ENCODE data around the gene BTBD2. TPM values are rescaled to one million over a fixed set of nuclear protein-coding genes. Genes with fewer than 3 reads are reported as not detected.
A peak's percentile ranks its signal among the peaks of the same experiment; 100 is the strongest.

BTBD2 gene
- total and polyA plus RNA-seq, 2 donors (not counting 1 experiment from before 2014, with no cell fraction given) = 75.2 to 85.6 TPM

DNA sequence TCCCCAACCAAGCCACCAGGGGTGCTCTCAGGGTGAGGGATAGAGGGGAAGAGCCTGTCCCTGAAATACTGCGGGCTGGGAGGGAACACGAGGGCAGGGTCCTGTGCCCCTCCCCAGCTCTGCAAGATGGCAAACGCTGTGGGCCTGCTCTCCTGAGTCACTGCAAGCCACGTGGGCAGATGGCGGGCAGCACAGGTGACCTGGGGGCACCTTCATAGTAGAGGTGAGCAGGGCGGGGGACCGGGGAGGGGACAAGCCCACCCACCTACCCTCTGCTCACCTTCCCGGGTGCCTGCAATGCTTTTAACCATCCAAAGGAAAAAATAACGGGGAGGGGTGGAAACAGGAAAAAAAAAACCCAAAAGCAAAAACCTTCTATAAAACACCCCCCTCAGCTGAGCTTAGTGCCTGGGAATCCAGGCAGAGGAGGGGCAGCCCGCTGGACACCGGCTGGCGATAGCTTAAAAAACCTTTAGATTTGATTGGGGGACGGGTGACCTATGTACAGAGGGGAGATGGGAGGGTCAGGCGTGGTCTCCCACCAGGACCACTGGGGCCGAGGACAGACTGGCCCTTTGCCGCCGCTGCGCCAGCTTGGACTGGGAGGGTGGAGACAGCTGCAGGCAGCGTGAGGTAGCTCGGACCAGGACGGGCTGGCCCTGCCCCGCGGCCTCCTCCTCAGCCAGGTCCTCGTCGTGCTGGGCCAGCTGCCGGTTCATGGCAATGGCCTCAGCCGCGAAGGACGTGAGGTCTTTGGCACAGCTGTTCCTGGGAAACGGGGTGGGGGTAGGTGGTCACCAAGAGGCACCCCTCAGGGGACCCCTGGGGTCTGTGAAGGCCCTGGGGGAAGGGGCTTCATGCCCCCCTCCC lies 23.8 kb upstream of the BTBD2 start:
- H2AFZ ChIP-seq (ENCODE audit: insufficient read depth, low read depth, low read length, poor library complexity, severe bottlenecking) = no peak overlapping the region
- H3K4me3 ChIP-seq (ENCODE audit: control extremely low read depth in 1 of 5, extremely low read depth in 1 of 5, insufficient read depth in 1 of 5, low read depth in 2 of 5, low read length in 4 of 5) = no peak overlapping the region
- no peak overlapping the region for H3K9ac ChIP-seq (ENCODE audit: low read length)
- H3K4me1 ChIP-seq (ENCODE audit: control insufficient read depth in 2 of 2, insufficient read depth in 2 of 2, low read length in 2 of 2) = peaks cover 30 to 53% of the 10 kb centered on the region in 2 donors
- 94% methylated on average over 21 of the region's 30 CpGs for WGBS (ENCODE audit: insufficient coverage)
- intact Hi-C loops (cut with micrococcal nuclease) = no loop called here
- Mint-ChIP-seq H3K4me1 (peaks cover 47% of the 10 kb centered on the region), H3K9me3 (ENCODE audit: insufficient read depth) (no peaks in the 10 kb centered on the region), H3K27ac (peak overlapping the region; percentile 70), H3K27me3 (no peaks in the 10 kb centered on the region), H3K4me3 (no peak overlapping the region)
- no peak for TF ChIP-seq EZH2 (IDR thresholded peaks at IDR 0.05; ENCODE audit: borderline replicate concordance, insufficient read depth, low read depth, low read length, poor library complexity, severe bottlenecking)
- TF ChIP-seq, protein P1, sequence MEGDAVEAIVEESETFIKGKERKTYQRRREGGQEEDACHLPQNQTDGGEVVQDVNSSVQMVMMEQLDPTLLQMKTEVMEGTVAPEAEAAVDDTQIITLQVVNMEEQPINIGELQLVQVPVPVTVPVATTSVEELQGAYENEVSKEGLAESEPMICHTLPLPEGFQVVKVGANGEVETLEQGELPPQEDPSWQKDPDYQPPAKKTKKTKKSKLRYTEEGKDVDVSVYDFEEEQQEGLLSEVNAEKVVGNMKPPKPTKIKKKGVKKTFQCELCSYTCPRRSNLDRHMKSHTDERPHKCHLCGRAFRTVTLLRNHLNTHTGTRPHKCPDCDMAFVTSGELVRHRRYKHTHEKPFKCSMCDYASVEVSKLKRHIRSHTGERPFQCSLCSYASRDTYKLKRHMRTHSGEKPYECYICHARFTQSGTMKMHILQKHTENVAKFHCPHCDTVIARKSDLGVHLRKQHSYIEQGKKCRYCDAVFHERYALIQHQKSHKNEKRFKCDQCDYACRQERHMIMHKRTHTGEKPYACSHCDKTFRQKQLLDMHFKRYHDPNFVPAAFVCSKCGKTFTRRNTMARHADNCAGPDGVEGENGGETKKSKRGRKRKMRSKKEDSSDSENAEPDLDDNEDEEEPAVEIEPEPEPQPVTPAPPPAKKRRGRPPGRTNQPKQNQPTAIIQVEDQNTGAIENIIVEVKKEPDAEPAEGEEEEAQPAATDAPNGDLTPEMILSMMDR (IDR thresholded peaks at IDR 0.05) = no peak
- peak overlapping the region in 1 of 2 donors; percentile 98 for H3K27ac ChIP-seq (ENCODE audit: low read length in 2 of 2)
- ChIA-PET POLR2A (interaction anchor here (0.6 to 7.4 kb wide), 8 partner anchors 9 to 137 kb away, joined by 3 to 69 read pairs (median 4); partner anchors contain the start of gene MKNK2), CTCF (interaction anchor here (0.7 to 3.2 kb wide), 4 partner anchors 11 to 58 kb away, joined by 4 to 9 read pairs (median 6); partner anchors contain the start of genes IZUMO4 and MKNK2)
- ATAC-seq (ENCODE audit: low read depth) (no peak), DNase-seq (peak; percentile 49)
- H3K4me2 ChIP-seq (replicated peaks; ENCODE audit: low read depth, low read length, poor library complexity, severe bottlenecking) = no peak overlapping the region
- peaks cover 0 to 59% of the 10 kb centered on the region in 2 experiments for H3K36me3 ChIP-seq (replicated peaks in 1 of 2; ENCODE audit: control extremely low read depth in 1 of 2, control insufficient read depth in 1 of 2, extremely low read depth in 1 of 2, insufficient read depth in 2 of 2, low read length in 1 of 2)
- no peaks in the 10 kb centered on the region for H3K27me3 ChIP-seq (replicated peaks in 1 of 4; ENCODE audit: control extremely low read depth in 1 of 4, control insufficient read depth in 3 of 4, insufficient read depth in 4 of 4, low read length in 3 of 4)
- peaks cover 0 to 24% (median 5%) of the 10 kb centered on the region in 3 donors for H3K9me3 ChIP-seq (ENCODE audit: control extremely low read depth in 1 of 3, control insufficient read depth in 2 of 3, insufficient read depth in 1 of 3, low read length in 2 of 3)
- peaks cover 75% of the 10 kb centered on the region for H4K20me1 ChIP-seq (ENCODE audit: control insufficient read depth, insufficient read depth, low read length, poor library complexity, severe bottlenecking)
- H3K79me2 ChIP-seq (ENCODE audit: control insufficient read depth, insufficient read depth, low read length) = peaks cover 40% of the 10 kb centered on the region

All from B cell (primary cell).